Regular cardiac myocyte (primary cell): ENCODE data around the gene CACNA2D4. TPM values are rescaled to one million over a fixed set of nuclear protein-coding genes. Genes with fewer than 3 reads are reported as not detected.

Source experiments
- total RNA-seq: library from RNA; depleted of rRNA; stranded (reverse); fragments of >200 nt; gene quantifications from 2 replicates; pipeline ENCODE4 v1.2.3, GENCODE V29; 2014

Gene CACNA2D4
- total RNA-seq = under 0.01 and 0.38 TPM in 2 replicates

GRCh38 chr12:1918081-1918883 is at the start of gene CACNA2D4:
CACNA2D4 (minus strand) TSS chr12:1918652; CDS start chr12:1918473, 179 bp downstream.

GRCh38 chr12:1820191-1820895 is 98.1 kb downstream of the CACNA2D4 start, which contains the start of gene LRTM2:
LRTM2 (plus strand) TSS chr12:1820565; CDS start chr12:1828149, 7,584 bp downstream.

Other genes with a start within 250 kb of the CACNA2D4 start
- 21.4 and 24.5 TPM in 2 replicates for gene ADIPOR2, start 227.6 kb downstream of the CACNA2D4 start, total RNA-seq
- gene LRTM2, start 98.1 kb downstream of the CACNA2D4 start, total RNA-seq = not detected in 2 replicates
- gene DCP1B, start 85.8 kb upstream of the CACNA2D4 start, total RNA-seq = 7.0 and 10.0 TPM in 2 replicates
- 2.3 and 5.9 TPM in 2 replicates for gene CACNA1C, start 134.3 kb upstream of the CACNA2D4 start, total RNA-seq